K562 (cell line): ENCODE measurements around the gene MYL10. TPM values are rescaled to one million over a fixed set of nuclear protein-coding genes. Genes with fewer than 3 reads are reported as not detected.

Experiments used
- ATAC-seq: fragments of 200-7000 bp; cut with Tn5 transposase; 3 replicates; pipeline ENCODE4 v1.9.1; 2020; ENCODE audit warnings: moderate library complexity
- BruUV-seq: library from RNA; stranded (reverse); fragments of 400-500 nt; replicated peaks from 2 replicates; lab custom pipeline; 2021; lab: Mats Ljungman, UMichigan
- CTCF ChIA-PET: fragments of 300-600 bp; formaldehyde crosslinking; extraction: SDS; loops from one replicate; lab custom pipeline; 2021; ENCODE audit warnings: low intra/inter-chr PET ratio; lab: Yijun Ruan, JAX
- POLR2A ChIA-PET: fragments of 300-600, 350-650 bp; sonication (Branson Sonifier 250); formaldehyde crosslinking; extraction: SDS; loops from one replicate; lab custom pipeline; 2021; ENCODE audit warnings: antibody characterized with exemption, inconsistent platforms; lab: Yijun Ruan, JAX
- DNase-seq, 4 experiments: peaks; one replicate each; pipeline versions ENCODE4 v3.0.0 to v3.0.0-alpha.2; 2011 to 2018; ENCODE audit warnings: low spot score in 3 of 4, mixed read lengths in 3 of 4; ENCODE audit errors: extremely low read depth in 1 of 4
- FAIRE-seq: peaks from 2 replicates; lab custom pipeline; 2011; peaks lifted over from hg19 to GRCh38; lab: Jason Lieb, UNC
- H2AFZ ChIP-seq: 2 replicates; pipeline ENCODE4 v1.6.0; 2011; ENCODE audit warnings: low read depth, low read length, control low read depth, inconsistent platforms
- H3K27ac ChIP-seq: fragments of 200-600 bp; 3 replicates; pipeline ENCODE4 v1.8.0; 2011; ENCODE audit warnings: low read depth, mild to moderate bottlenecking, control low read depth, inconsistent platforms, low read length, moderate library complexity, mixed read lengths; ENCODE audit errors: extremely low read depth
- H3K27me3 ChIP-seq, 2 experiments: fragments of 300-600 bp in 1 of 2; 2 replicates in 1 of 2; 3 replicates in 1 of 2; pipeline versions ENCODE4 v1.6.0 to v1.8.0; 2011; ENCODE audit warnings: inconsistent platforms in 2 of 2, low read length in 2 of 2, mild to moderate bottlenecking in 1 of 2, mixed read lengths in 1 of 2, moderate library complexity in 1 of 2; ENCODE audit not compliant: control insufficient read depth in 2 of 2, insufficient read depth in 2 of 2
- H3K36me3 ChIP-seq: fragments of 300-600 bp; 3 replicates; pipeline ENCODE4 v1.8.0; 2011; ENCODE audit warnings: mild to moderate bottlenecking, low read length, inconsistent platforms; ENCODE audit not compliant: control insufficient read depth, insufficient read depth
- H3K4me1 ChIP-seq, 2 experiments: fragments of 200-600 bp in 1 of 2; replicated peaks in 1 of 2; 2 replicates in 1 of 2; 3 replicates in 1 of 2; pipeline versions ENCODE4 v1.5.1 to v1.8.0; 2011; ENCODE audit warnings: inconsistent platforms in 2 of 2, low read length in 2 of 2, mild to moderate bottlenecking in 1 of 2, mixed read lengths in 1 of 2, moderate library complexity in 1 of 2; ENCODE audit not compliant: control insufficient read depth in 2 of 2, insufficient read depth in 2 of 2
- H3K4me2 ChIP-seq: 2 replicates; pipeline ENCODE4 v1.6.1; 2011; ENCODE audit warnings: low read length, control low read depth, inconsistent platforms, mixed read lengths; ENCODE audit not compliant: insufficient read depth
- H3K4me3 ChIP-seq: fragments of 200-600 bp; sonication (generic), shearing (Covaris generic); 2 replicates; pipeline ENCODE4 v1.5.1; 2016; ENCODE audit warnings: control low read depth, inconsistent platforms
- H3K79me2 ChIP-seq: fragments of 200-600 bp; 3 replicates; pipeline ENCODE4 v1.8.0; 2011; ENCODE audit warnings: low read length, inconsistent platforms; ENCODE audit not compliant: control insufficient read depth, insufficient read depth
- H3K9ac ChIP-seq, 2 experiments: 2 replicates each; pipeline versions ENCODE4 v1.6.0 to v1.6.1; 2011; ENCODE audit warnings: low read depth in 2 of 2, low read length in 2 of 2, control low read depth in 1 of 2, inconsistent platforms in 1 of 2, mild to moderate bottlenecking in 1 of 2, mixed read lengths in 1 of 2; ENCODE audit not compliant: insufficient read depth in 1 of 2
- H3K9me1 ChIP-seq: one replicate; pipeline ENCODE4 v1.6.0; 2011; ENCODE audit warnings: inconsistent platforms, mild to moderate bottlenecking, low read length, moderate library complexity; ENCODE audit not compliant: control insufficient read depth, insufficient read depth
- H3K9me3 ChIP-seq: replicated peaks from 2 replicates; pipeline ENCODE4 v1.5.1; 2011; ENCODE audit warnings: low read depth, low read length, inconsistent platforms; ENCODE audit not compliant: control insufficient read depth, insufficient read depth
- H4K20me1 ChIP-seq: replicated peaks from 2 replicates; pipeline ENCODE4 v1.6.1; 2011; ENCODE audit warnings: low read length, inconsistent platforms, mixed read lengths; ENCODE audit not compliant: control insufficient read depth, insufficient read depth
- CTBP1 ChIP-seq: fragments of 450-650 bp; IDR thresholded peaks from 2 replicates; pipeline ENCODE4 v1.6.1; 2016; ENCODE audit warnings: borderline replicate concordance
- CTCF ChIP-seq, 3 experiments: IDR thresholded peaks in 2 of 3; conservative IDR thresholded peaks in 1 of 3; 2 replicates each; pipeline ENCODE4 v1.5.1; 2011 to 2012; ENCODE audit warnings: low read length in 3 of 3, mild to moderate bottlenecking in 3 of 3, control low read depth in 2 of 3, improper control_type of control experiment in 1 of 3, inconsistent platforms in 1 of 3, low read depth in 1 of 3, mixed read lengths in 1 of 3, moderate library complexity in 1 of 3; ENCODE audit not compliant: insufficient read depth in 2 of 3
- RAD21 ChIP-seq, 2 experiments: fragments of 250-450 bp in 1 of 2; fragments of 450-650 bp in 1 of 2; sonication (Bioruptor Pico) in 1 of 2; formaldehyde crosslinking in 1 of 2; IDR thresholded peaks in 1 of 2; conservative IDR thresholded peaks in 1 of 2; 2 replicates each; pipeline versions ENCODE4 v1.4.0 to v1.8.0; 2020 to 2022; ENCODE audit warnings: mild to moderate bottlenecking in 2 of 2, moderate library complexity in 1 of 2
- SMARCE1 ChIP-seq: fragments of 450-650 bp; IDR thresholded peaks from 2 replicates; pipeline ENCODE4 v1.7.1; 2016; ENCODE audit warnings: mild to moderate bottlenecking
- ZBTB7A ChIP-seq: IDR thresholded peaks from 2 replicates; pipeline ENCODE4 v1.6.1; 2011; ENCODE audit warnings: low read depth, mild to moderate bottlenecking, low read length, moderate library complexity, borderline replicate concordance; ENCODE audit not compliant: control insufficient read depth
- ZNF274 ChIP-seq: IDR thresholded peaks from 2 replicates; pipeline ENCODE4 v1.6.1; 2011; ENCODE audit warnings: low read depth, mild to moderate bottlenecking, low read length, moderate library complexity, borderline replicate concordance
- WGBS: fragments of 100-300 bp; shearing (Covaris generic); methylation state at CpG from one replicate; pipeline ENCODE4 v1.1.6; 2016; ENCODE audit warnings: low coverage, mixed read lengths; ENCODE audit not compliant: insufficient coverage; ENCODE audit errors: missing lambda C conversion rate; 5-methylcytosine and 5-hydroxymethylcytosine counted together
- in situ Hi-C: fragments of 300-500 bp; cut with MboI; formaldehyde crosslinking; loops from 4 replicates; pipeline ENCODE4 v1.15.0; 2018; ENCODE audit warnings: inconsistent platforms, mixed read lengths
- intact Hi-C: fragments of 100-400 bp; cut with micrococcal nuclease; formaldehyde crosslinking; loops from 2 replicates; pipeline ENCODE4 v1.14.2; 2022
- polyA plus RNA-seq, 8 experiments: library from polyadenylated mRNA; depleted of rRNA in 4 of 8; stranded (reverse) in 5 of 8; unstranded in 3 of 8; fragments of >200 nt; fragmentation: Nextera tagmentation in 2 of 8; fragmentation: Illumina TruSeq in 1 of 8; extraction: Ambion mirVana in 2 of 8; extraction: Trizol in 1 of 8; gene quantifications; 2 replicates each; pipeline versions ENCODE4 v1.2.1 to v1.2.3, GENCODE V29; 2011 to 2014; ENCODE audit warnings: inconsistent platforms in 1 of 8, missing spikeins in 1 of 8
- total RNA-seq, 7 experiments: library from RNA; depleted of rRNA in 6 of 7; stranded (reverse); fragments of >200 nt in 6 of 7; fragmentation: Illumina TruSeq in 2 of 7; extraction: Trizol in 2 of 7; gene quantifications; 2 replicates each; pipeline versions ENCODE4 v1.2.1 to v1.2.3, GENCODE V29; 2011 to 2021; ENCODE audit warnings: low replicate concordance in 1 of 7
- TF ChIP-seq, protein P1 (sequence below): sonication (generic); formaldehyde crosslinking; IDR thresholded peaks from 2 replicates; pipeline ENCODE4 v1.8.0; 2022; ENCODE audit warnings: mild to moderate bottlenecking, missing genetic modification reagents

Gene MYL10
- total and polyA plus RNA-seq, 9 of the 15 experiments (the other 6 are each of a cell fraction or from before 2014, with no cell fraction given) = not detected

DNA sequence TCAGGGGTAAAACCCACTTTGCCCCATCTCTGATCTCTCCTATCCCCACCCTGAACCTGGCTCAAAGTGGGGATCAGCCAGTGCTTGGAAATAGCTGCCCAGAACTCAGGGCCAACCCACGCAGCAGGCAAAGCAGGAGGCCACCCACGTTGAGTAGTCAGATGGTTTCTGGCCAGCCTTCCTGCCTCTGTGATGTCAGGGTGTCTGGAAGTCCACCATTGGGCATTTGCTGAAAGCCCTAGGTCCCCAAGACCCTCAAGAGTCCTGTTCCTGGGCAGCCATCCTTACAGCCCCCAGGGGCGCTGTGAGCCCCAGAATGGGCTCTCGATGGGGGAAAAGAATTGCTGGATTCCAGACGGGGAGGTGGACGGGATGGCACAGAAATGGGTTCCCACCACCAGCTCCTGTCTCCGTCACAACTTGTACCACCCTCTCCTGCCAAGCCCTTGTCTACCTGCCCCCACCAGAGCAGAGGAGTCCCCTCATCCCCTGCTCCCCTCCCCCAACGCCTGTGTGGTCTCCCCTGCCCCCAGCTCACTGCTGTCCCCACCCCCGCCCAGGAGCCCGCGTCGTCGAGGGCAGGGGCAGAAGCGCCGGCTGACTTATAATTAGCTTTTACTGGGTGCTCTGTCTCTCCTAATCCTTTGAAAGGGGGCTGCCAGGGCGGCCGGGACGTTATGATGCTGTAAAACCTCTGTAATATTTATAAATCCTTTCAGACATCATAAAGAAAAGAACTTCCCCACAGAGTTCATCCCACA, 3.9 kb downstream of the MYL10 start:
- Histone ChIP-seq H4K20me1 (peaks cover 14% of the 10 kb centered on the region; the same call in 1 of the 2 replicates), H3K9ac (0 out of 4 replicates have a peak overlapping the region, but pooled peaks of 1 of the 2 experiments have one; percentile 2), H3K27me3 (peaks cover 24 to 64% of the 10 kb centered on the region in 2 experiments), H3K36me3 (no peaks in the 10 kb centered on the region), H2AFZ (no peak overlapping the region), H3K27ac (no peak overlapping the region), H3K4me1 (peaks cover 0 to 11% of the 10 kb centered on the region in 2 experiments; a peak in 1 of 5 replicates), H3K4me2 (no peak overlapping the region), H3K79me2 (no peaks in the 10 kb centered on the region), H3K9me3 (no peaks in the 10 kb centered on the region), H3K4me3 (no peak overlapping the region), H3K9me1 (no peaks in the 10 kb centered on the region)
- FAIRE-seq (no peak), ATAC-seq (peak; percentile 26), DNase-seq (peak in 1 of 4 experiments; percentile 12)
- ChIA-PET CTCF (no interaction called here), POLR2A (no interaction called here)
- BruUV-seq = no TSS peak
- intact Hi-C loops (no loop called here), in situ Hi-C loops (no loop called here)
- 1% methylated on average over 17 of the region's 18 CpGs for WGBS
- TF ChIP-seq ZBTB7A = peak; percentile 51; the same call in 1 of the 2 replicates
- peak in 1 of 2 experiments; percentile 8; a peak in 1 of 4 replicates for TF ChIP-seq RAD21 (CRISPR knock-in tag; conservative IDR thresholded peaks at IDR 0.05 in 1 of 2, IDR thresholded peaks at IDR 0.05 in 1 of 2)
- TF ChIP-seq CTCF (IDR thresholded peaks at IDR 0.05 in 2 of 3, conservative IDR thresholded peaks at IDR 0.05 in 1 of 3; ENCODE audit: insufficient read depth in 2 of 3, low read depth in 1 of 3, low read length in 3 of 3) = peak; percentile 25 to 47 (median 26); a peak in 2 of 6 replicates
- no peak for TF ChIP-seq ZNF274
- no peak for TF ChIP-seq CTBP1
- no peak for TF ChIP-seq SMARCE1
- TF ChIP-seq, protein P1, sequence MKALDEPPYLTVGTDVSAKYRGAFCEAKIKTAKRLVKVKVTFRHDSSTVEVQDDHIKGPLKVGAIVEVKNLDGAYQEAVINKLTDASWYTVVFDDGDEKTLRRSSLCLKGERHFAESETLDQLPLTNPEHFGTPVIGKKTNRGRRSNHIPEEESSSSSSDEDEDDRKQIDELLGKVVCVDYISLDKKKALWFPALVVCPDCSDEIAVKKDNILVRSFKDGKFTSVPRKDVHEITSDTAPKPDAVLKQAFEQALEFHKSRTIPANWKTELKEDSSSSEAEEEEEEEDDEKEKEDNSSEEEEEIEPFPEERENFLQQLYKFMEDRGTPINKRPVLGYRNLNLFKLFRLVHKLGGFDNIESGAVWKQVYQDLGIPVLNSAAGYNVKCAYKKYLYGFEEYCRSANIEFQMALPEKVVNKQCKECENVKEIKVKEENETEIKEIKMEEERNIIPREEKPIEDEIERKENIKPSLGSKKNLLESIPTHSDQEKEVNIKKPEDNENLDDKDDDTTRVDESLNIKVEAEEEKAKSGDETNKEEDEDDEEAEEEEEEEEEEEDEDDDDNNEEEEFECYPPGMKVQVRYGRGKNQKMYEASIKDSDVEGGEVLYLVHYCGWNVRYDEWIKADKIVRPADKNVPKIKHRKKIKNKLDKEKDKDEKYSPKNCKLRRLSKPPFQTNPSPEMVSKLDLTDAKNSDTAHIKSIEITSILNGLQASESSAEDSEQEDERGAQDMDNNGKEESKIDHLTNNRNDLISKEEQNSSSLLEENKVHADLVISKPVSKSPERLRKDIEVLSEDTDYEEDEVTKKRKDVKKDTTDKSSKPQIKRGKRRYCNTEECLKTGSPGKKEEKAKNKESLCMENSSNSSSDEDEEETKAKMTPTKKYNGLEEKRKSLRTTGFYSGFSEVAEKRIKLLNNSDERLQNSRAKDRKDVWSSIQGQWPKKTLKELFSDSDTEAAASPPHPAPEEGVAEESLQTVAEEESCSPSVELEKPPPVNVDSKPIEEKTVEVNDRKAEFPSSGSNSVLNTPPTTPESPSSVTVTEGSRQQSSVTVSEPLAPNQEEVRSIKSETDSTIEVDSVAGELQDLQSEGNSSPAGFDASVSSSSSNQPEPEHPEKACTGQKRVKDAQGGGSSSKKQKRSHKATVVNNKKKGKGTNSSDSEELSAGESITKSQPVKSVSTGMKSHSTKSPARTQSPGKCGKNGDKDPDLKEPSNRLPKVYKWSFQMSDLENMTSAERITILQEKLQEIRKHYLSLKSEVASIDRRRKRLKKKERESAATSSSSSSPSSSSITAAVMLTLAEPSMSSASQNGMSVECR = no peak
